ENCODE data around the gene CST8.

CST8 gene

DNA sequence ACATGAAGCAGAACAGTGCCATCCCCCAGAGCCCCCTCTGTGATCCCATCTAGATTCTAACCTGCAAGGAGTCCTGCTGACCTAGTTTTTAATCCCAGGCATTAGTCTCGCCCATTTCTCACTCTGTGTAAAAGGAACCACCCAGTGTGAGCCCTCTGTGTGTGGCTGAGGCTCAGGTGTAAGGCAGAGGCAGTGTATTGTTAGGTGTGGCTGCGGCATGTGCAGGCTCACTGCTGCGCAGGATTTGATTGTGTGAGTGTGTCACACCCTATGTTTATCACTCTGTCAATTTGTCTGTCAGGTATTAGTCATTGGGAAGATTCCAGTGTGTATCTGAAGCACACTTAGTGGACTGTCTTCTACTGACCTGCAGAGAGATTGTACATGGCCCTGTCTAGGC, 13.7 kb upstream of the CST8 start:
- Histone ChIP-seq H3K27ac (no peak overlapping the region), H3K36me3 (replicated peaks) (no peaks in the 10 kb centered on the region), H3K4me3 (ENCODE audit: low read depth, low read length) (no peak overlapping the region), H3K27me3 (replicated peaks) (no peaks in the 10 kb centered on the region)
- TF ChIP-seq, protein P1, sequence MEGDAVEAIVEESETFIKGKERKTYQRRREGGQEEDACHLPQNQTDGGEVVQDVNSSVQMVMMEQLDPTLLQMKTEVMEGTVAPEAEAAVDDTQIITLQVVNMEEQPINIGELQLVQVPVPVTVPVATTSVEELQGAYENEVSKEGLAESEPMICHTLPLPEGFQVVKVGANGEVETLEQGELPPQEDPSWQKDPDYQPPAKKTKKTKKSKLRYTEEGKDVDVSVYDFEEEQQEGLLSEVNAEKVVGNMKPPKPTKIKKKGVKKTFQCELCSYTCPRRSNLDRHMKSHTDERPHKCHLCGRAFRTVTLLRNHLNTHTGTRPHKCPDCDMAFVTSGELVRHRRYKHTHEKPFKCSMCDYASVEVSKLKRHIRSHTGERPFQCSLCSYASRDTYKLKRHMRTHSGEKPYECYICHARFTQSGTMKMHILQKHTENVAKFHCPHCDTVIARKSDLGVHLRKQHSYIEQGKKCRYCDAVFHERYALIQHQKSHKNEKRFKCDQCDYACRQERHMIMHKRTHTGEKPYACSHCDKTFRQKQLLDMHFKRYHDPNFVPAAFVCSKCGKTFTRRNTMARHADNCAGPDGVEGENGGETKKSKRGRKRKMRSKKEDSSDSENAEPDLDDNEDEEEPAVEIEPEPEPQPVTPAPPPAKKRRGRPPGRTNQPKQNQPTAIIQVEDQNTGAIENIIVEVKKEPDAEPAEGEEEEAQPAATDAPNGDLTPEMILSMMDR (IDR thresholded peaks at IDR 0.05; ENCODE audit: low read depth, low read length, missing control alignments): no peak
- no peak for DNase-seq
- in situ Hi-C loops (cut with HindIII; ENCODE audit: low pct_ligation_motif_present, low sequenced_read_pairs): no loop called here

DNA sequence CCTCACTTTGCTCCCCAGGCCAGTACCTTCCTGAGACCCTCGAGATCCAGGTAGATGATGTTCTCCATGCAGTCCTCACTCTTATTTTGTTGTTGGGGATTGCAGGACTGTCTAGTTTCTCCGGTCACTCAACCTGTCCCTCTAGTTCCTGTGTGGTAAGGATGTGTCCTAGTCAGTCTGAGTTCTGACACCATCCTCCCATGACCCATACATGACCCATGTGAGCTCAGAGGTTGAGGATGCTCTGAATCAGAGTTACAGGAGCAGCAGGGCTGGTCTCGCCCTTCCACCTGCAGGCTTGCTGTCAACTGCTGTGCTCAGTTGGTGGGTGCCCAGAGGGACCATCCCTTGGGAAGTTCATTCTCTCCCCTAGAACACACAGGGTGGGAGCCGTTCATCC, 11.9 kb upstream of the CST8 start:
- no peak overlapping the region for H3K4me3 ChIP-seq (ENCODE audit: low read depth, low read length)
- H3K27me3 ChIP-seq (replicated peaks): no peaks in the 10 kb centered on the region
- TF ChIP-seq, protein P1 (IDR thresholded peaks at IDR 0.05; ENCODE audit: low read depth, low read length, missing control alignments): no peak
- DNase-seq: no peak
- no peak overlapping the region for H3K27ac ChIP-seq
- in situ Hi-C loops (cut with HindIII; ENCODE audit: low pct_ligation_motif_present, low sequenced_read_pairs): no loop called here
- no peaks in the 10 kb centered on the region for H3K36me3 ChIP-seq (replicated peaks)

DNA sequence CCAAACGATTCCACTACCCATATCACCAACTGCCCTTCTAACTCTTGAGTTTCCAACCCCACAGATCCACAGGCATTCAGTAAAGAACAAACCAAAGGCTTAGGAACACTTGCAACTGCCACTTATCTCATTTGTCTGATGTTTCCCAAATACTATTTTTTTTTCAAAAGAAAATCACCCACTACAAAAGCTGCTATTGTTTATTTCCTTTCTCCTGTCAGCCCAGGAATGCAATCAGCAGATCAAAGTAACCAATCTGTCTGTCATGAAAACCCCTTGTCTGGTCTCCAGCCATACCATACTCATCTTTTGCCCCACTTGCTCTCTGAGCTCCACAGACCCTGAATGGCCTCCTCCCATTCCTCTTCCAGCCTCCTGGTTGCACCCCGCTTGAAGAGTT, 8.8 kb upstream of the CST8 start:
- H3K27ac ChIP-seq: no peak overlapping the region
- H3K36me3 ChIP-seq (replicated peaks): no peaks in the 10 kb centered on the region
- no peak for DNase-seq
- in situ Hi-C loops (cut with HindIII; ENCODE audit: low pct_ligation_motif_present, low sequenced_read_pairs): no loop called here
- no peak overlapping the region for H3K4me3 ChIP-seq (ENCODE audit: low read depth, low read length)
- no peaks in the 10 kb centered on the region for H3K27me3 ChIP-seq (replicated peaks)
- TF ChIP-seq, protein P1 (IDR thresholded peaks at IDR 0.05; ENCODE audit: low read depth, low read length, missing control alignments): no peak

DNA sequence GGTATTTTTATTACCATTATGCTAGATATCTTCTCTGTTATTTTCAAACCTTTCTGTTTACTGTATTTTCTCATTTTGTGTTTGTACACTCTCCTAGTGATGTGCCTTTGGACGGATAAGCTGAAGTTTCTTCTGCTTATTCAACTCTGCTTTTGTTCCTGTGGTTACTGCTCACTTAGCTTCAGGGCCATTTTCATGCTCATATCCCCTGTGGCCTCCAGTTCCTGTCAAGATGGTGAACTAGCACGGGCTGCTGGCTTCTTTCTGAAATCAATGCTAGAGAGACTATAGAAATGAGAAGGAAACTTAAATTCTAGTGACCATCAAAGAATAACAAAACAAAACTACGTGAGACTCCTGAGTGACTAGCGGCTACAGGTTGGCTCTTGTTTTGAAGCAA, 6.8 kb upstream of the CST8 start:
- in situ Hi-C loops (cut with HindIII; ENCODE audit: low pct_ligation_motif_present, low sequenced_read_pairs): no loop called here
- Histone ChIP-seq H3K27ac (no peak overlapping the region), H3K4me3 (ENCODE audit: low read depth, low read length) (no peak overlapping the region), H3K36me3 (replicated peaks) (no peaks in the 10 kb centered on the region), H3K27me3 (replicated peaks) (no peaks in the 10 kb centered on the region)
- no peak for DNase-seq
- TF ChIP-seq, protein P1 (IDR thresholded peaks at IDR 0.05; ENCODE audit: low read depth, low read length, missing control alignments): no peak

DNA sequence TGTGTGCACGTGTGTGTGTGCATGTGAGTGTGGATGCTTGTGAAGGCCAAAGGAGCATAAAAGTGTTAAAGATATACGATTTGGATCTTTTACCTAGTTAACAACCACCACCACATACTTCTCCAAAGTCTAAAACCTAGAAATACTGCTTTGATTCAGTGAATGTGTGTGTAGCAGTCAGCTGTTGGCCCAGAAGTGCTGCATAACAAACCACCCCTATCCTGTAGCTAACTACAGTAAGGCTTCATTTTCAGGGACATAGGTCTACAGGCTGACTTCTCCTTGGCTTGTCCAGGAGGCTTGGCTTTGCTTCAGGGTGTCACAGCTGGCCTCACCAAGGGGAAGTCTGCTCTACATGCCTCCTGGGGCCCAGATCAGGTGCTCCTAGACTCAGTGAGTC, 2.4 kb upstream of the CST8 start:
- H3K27ac ChIP-seq: no peak overlapping the region
- H3K27me3 ChIP-seq (replicated peaks): no peaks in the 10 kb centered on the region
- TF ChIP-seq, protein P1 (IDR thresholded peaks at IDR 0.05; ENCODE audit: low read depth, low read length, missing control alignments): no peak
- no peak for DNase-seq
- in situ Hi-C loops (cut with HindIII; ENCODE audit: low pct_ligation_motif_present, low sequenced_read_pairs): no loop called here
- no peak overlapping the region for H3K4me3 ChIP-seq (ENCODE audit: low read depth, low read length)
- no peaks in the 10 kb centered on the region for H3K36me3 ChIP-seq (replicated peaks)

DNA sequence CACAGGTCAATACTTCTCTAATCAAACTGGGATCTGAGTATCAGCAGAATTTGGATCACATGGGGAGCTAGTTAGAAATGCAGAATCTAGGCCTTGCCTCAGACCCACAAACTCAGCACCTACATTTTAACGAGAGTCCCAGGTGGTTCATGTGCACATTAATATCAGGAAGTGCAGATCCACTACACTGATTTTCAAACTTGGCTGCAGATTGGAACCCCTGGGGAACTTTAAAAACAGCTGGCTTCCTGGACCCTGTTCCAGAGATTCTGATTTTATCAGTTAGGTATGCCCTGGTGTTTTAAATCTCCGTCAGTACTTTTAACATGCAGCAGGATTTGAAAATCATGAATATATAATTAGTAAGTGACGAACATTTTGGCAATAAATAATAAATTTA, 1.9 kb upstream of the CST8 start:
- no peak overlapping the region for H3K27ac ChIP-seq
- in situ Hi-C loops (cut with HindIII; ENCODE audit: low pct_ligation_motif_present, low sequenced_read_pairs): no loop called here
- no peaks in the 10 kb centered on the region for H3K27me3 ChIP-seq (replicated peaks)
- TF ChIP-seq, protein P1 (IDR thresholded peaks at IDR 0.05; ENCODE audit: low read depth, low read length, missing control alignments): no peak
- H3K4me3 ChIP-seq (ENCODE audit: low read depth, low read length): no peak overlapping the region
- no peak for DNase-seq
- no peaks in the 10 kb centered on the region for H3K36me3 ChIP-seq (replicated peaks)

Data from brain microvascular endothelial cell (primary cell).